Dendritic cell treated with granulocyte-macrophage colony-stimulating factor and Interleukin-4, amounts not matched to agents 40 ng/mL and 50 ng/mL, for 4 days (primary cell): ENCODE data around the gene SEH1L.

Source experiments
- H3K27ac Mint-ChIP-seq: one replicate; pipeline ENCODE4 v1.8.0; 2022; ENCODE audit warnings: mild to moderate bottlenecking, mixed read lengths
- H3K27me3 Mint-ChIP-seq: one replicate; pipeline ENCODE4 v1.8.0; 2022; ENCODE audit warnings: mild to moderate bottlenecking, mixed read lengths
- H3K36me3 Mint-ChIP-seq: one replicate; pipeline ENCODE4 v1.8.0; 2022; ENCODE audit warnings: low read depth, mixed read lengths
- H3K4me1 Mint-ChIP-seq: one replicate; pipeline ENCODE4 v1.8.0; 2022; ENCODE audit warnings: low read depth, mixed read lengths
- H3K4me3 Mint-ChIP-seq: one replicate; pipeline ENCODE4 v1.8.0; 2022; ENCODE audit warnings: mild to moderate bottlenecking, moderate library complexity, mixed read lengths
- H3K9me3 Mint-ChIP-seq: one replicate; pipeline ENCODE4 v1.8.0; 2022; ENCODE audit warnings: mixed read lengths
- intact Hi-C: fragments of 100-400 bp; cut with micrococcal nuclease; formaldehyde crosslinking; loops from one replicate; pipeline ENCODE4 v1.15.0; 2022

SEH1L gene

GRCh38 chr18:13014818-13015217 is 67.0 kb downstream of the SEH1L start:
- Mint-ChIP-seq H3K9me3 (no peaks in the 10 kb centered on the region), H3K4me3 (no peak overlapping the region), H3K27ac (no peak overlapping the region), H3K36me3 (peaks cover 92% of the 10 kb centered on the region), H3K27me3 (no peaks in the 10 kb centered on the region), H3K4me1 (no peaks in the 10 kb centered on the region)
- intact Hi-C loops = no loop called here

- Mint-ChIP-seq H3K4me3 (no peak overlapping the region), H3K36me3 (peaks cover 94% of the 10 kb centered on the region), H3K27ac (no peak overlapping the region), H3K9me3 (no peaks in the 10 kb centered on the region), H3K4me1 (no peaks in the 10 kb centered on the region), H3K27me3 (no peaks in the 10 kb centered on the region)
- intact Hi-C loops = no loop called here
Observed at GRCh38 chr18:13017247-13017875, 69.5 kb downstream of the SEH1L start.

GRCh38 chr18:13018374-13018773 is 70.6 kb downstream of the SEH1L start:
- intact Hi-C loops = no loop called here
- H3K4me1 Mint-ChIP-seq = no peaks in the 10 kb centered on the region
- H3K4me3 Mint-ChIP-seq = no peak overlapping the region
- H3K27ac Mint-ChIP-seq = no peak overlapping the region
- H3K9me3 Mint-ChIP-seq = no peaks in the 10 kb centered on the region
- no peaks in the 10 kb centered on the region for H3K27me3 Mint-ChIP-seq
- H3K36me3 Mint-ChIP-seq = peaks cover 94% of the 10 kb centered on the region

- no peaks in the 10 kb centered on the region for H3K4me1 Mint-ChIP-seq
- H3K4me3 Mint-ChIP-seq = no peak overlapping the region
- intact Hi-C loops = no loop called here
- H3K27me3 Mint-ChIP-seq = no peaks in the 10 kb centered on the region
- no peaks in the 10 kb centered on the region for H3K9me3 Mint-ChIP-seq
- no peak overlapping the region for H3K27ac Mint-ChIP-seq
- peaks cover 94% of the 10 kb centered on the region for H3K36me3 Mint-ChIP-seq
Observed at GRCh38 chr18:13019301-13019700, 71.5 kb downstream of the SEH1L start.

GRCh38 chr18:13022644-13023043 is 74.8 kb downstream of the SEH1L start:
- H3K4me3 Mint-ChIP-seq = no peak overlapping the region
- intact Hi-C loops = no loop called here
- no peaks in the 10 kb centered on the region for H3K27me3 Mint-ChIP-seq
- no peak overlapping the region for H3K27ac Mint-ChIP-seq
- H3K9me3 Mint-ChIP-seq = no peaks in the 10 kb centered on the region
- peaks cover 94% of the 10 kb centered on the region for H3K36me3 Mint-ChIP-seq
- H3K4me1 Mint-ChIP-seq = no peaks in the 10 kb centered on the region

- H3K4me3 Mint-ChIP-seq = no peak overlapping the region
- no peak overlapping the region for H3K27ac Mint-ChIP-seq
- H3K9me3 Mint-ChIP-seq = no peaks in the 10 kb centered on the region
- intact Hi-C loops = no loop called here
- H3K27me3 Mint-ChIP-seq = no peaks in the 10 kb centered on the region
- no peaks in the 10 kb centered on the region for H3K4me1 Mint-ChIP-seq
- peaks cover 88% of the 10 kb centered on the region for H3K36me3 Mint-ChIP-seq
Observed at GRCh38 chr18:13025233-13025632, 77.4 kb downstream of the SEH1L start.

- intact Hi-C loops = no loop called here
- no peaks in the 10 kb centered on the region for H3K27me3 Mint-ChIP-seq
Observed at GRCh38 chr18:13026583-13027270, 78.9 kb downstream of the SEH1L start.

GRCh38 chr18:13028869-13029268 is 81.1 kb downstream of the SEH1L start:
- H3K4me3 Mint-ChIP-seq = no peak overlapping the region
- H3K27me3 Mint-ChIP-seq = no peaks in the 10 kb centered on the region
- no peak overlapping the region for H3K27ac Mint-ChIP-seq
- intact Hi-C loops = no loop called here
- H3K9me3 Mint-ChIP-seq = no peaks in the 10 kb centered on the region
- no peaks in the 10 kb centered on the region for H3K4me1 Mint-ChIP-seq
- peaks cover 86% of the 10 kb centered on the region for H3K36me3 Mint-ChIP-seq

More at GRCh38 chr18:13026583-13027270, 78.9 kb downstream of the SEH1L start:
- Mint-ChIP-seq H3K4me1 (no peaks in the 10 kb centered on the region), H3K27ac (no peak overlapping the region), H3K4me3 (no peak overlapping the region), H3K36me3 (peaks cover 88% of the 10 kb centered on the region), H3K9me3 (no peaks in the 10 kb centered on the region)

- Mint-ChIP-seq H3K36me3 (peaks cover 75% of the 10 kb centered on the region), H3K27me3 (no peaks in the 10 kb centered on the region), H3K9me3 (no peaks in the 10 kb centered on the region), H3K4me1 (no peaks in the 10 kb centered on the region), H3K27ac (no peak overlapping the region), H3K4me3 (no peak overlapping the region)
- intact Hi-C loops = no loop called here
Observed at GRCh38 chr18:13032173-13032572, 84.4 kb downstream of the SEH1L start.

- H3K4me1 Mint-ChIP-seq = no peaks in the 10 kb centered on the region
- H3K36me3 Mint-ChIP-seq = peaks cover 81% of the 10 kb centered on the region
- no peak overlapping the region for H3K4me3 Mint-ChIP-seq
- intact Hi-C loops = no loop called here
- H3K27ac Mint-ChIP-seq = no peak overlapping the region
- H3K9me3 Mint-ChIP-seq = no peaks in the 10 kb centered on the region
- H3K27me3 Mint-ChIP-seq = no peaks in the 10 kb centered on the region
Observed at GRCh38 chr18:13035249-13035914, 87.6 kb downstream of the SEH1L start.

- no peaks in the 10 kb centered on the region for H3K27me3 Mint-ChIP-seq
- no peaks in the 10 kb centered on the region for H3K4me1 Mint-ChIP-seq
- no peaks in the 10 kb centered on the region for H3K9me3 Mint-ChIP-seq
- H3K27ac Mint-ChIP-seq = no peak overlapping the region
- H3K4me3 Mint-ChIP-seq = no peak overlapping the region
- H3K36me3 Mint-ChIP-seq = peaks cover 74% of the 10 kb centered on the region
- intact Hi-C loops = no loop called here
Observed at GRCh38 chr18:13036622-13037320, 89.0 kb downstream of the SEH1L start.
